Lower leg skin (tissue), 4 donors: ENCODE measurements around the gene ANKRD52. TPM values are rescaled to one million over a fixed set of nuclear protein-coding genes. Genes with fewer than 3 reads are reported as not detected.
"Not testable (repeated sequence)": the region's sequence is repeated elsewhere in the genome, so short reads cannot be mapped to it uniquely, and the experiment has no call there.

ENCODE experiments used
- DNase-seq, 2 donors: peaks; one replicate each; pipeline ENCODE4 v3.0.0-alpha.2; 2019; ENCODE audit warnings: low spot score in 2 of 2
- H3K4me3 ChIP-seq: fragments of 200-600 bp; sonication (generic); 2 replicates; pipeline ENCODE4 v1.5.1; 2017; ENCODE audit warnings: mild to moderate bottlenecking, low read depth; ENCODE audit not compliant: poor library complexity, severe bottlenecking
- CTCF ChIP-seq, 3 donors: fragments of 450-650 bp; IDR thresholded peaks; one replicate each; pipeline ENCODE4 v1.5.1; 2016; ENCODE audit warnings: antibody characterized with exemption in 3 of 3, mild to moderate bottlenecking in 3 of 3, moderate library complexity in 2 of 3
- POLR2A ChIP-seq, 2 donors: fragments of 450-650 bp; IDR thresholded peaks; one replicate each; pipeline ENCODE4 v1.6.1; 2016 to 2017; ENCODE audit warnings: antibody characterized with exemption in 2 of 2, mild to moderate bottlenecking in 1 of 2, moderate library complexity in 1 of 2
- whole genome bisulfite sequencing, 2 donors: methylation state at CpG; one replicate each; pipeline ENCODE4 v1.1.5; 2018; 5-methylcytosine and 5-hydroxymethylcytosine counted together
- intact Hi-C: fragments of 100-400 bp; cut with DNase I; formaldehyde crosslinking; loops from one replicate; pipeline ENCODE4 v1.15.0; 2023; ENCODE audit warnings: low total_unique reads
- total RNA-seq, 4 donors: library from RNA; depleted of rRNA; stranded (reverse); fragments of >200 nt; gene quantifications; one replicate each; pipeline ENCODE4 v1.1.0, GENCODE V29; 2016

The ANKRD52 gene
- total RNA-seq, 4 donors from 2014 or later: 15.6 to 22.3 (median 18.7) TPM

GRCh38 chr12:56197921-56198635, 60.1 kb downstream of the ANKRD52 start:
- H3K4me3 ChIP-seq: no peak overlapping the region
- DNase-seq: no peak
- intact Hi-C loops: no loop called here
- 87% methylated on average over 9 of the region's 9 CpGs for WGBS, 2 donors
- TF ChIP-seq CTCF (IDR thresholded peaks at IDR 0.05): no peak
- no peak for TF ChIP-seq POLR2A (IDR thresholded peaks at IDR 0.05)

- 75 to 78% methylated on average over 11 of the region's 11 CpGs for WGBS, 2 donors
- DNase-seq, intact Hi-C loops, H3K4me3 ChIP-seq: not testable (repeated sequence)
Observed at GRCh38 chr12:56196818-56197550, 61.2 kb downstream of the ANKRD52 start.

- peak in 1 of 3 donors; percentile 12 for TF ChIP-seq CTCF (IDR thresholded peaks at IDR 0.05)
- TF ChIP-seq POLR2A (IDR thresholded peaks at IDR 0.05): no peak
- WGBS, 2 donors: 50 to 68% methylated on average over 1 of the region's 1 CpG
- intact Hi-C loops: loop anchor here (5.0 kb wide), 1 partner anchor 274 kb away; the partner anchor contains the start of gene SPRYD4
- DNase-seq: peak in 1 of 2 donors; percentile 81
- no peak overlapping the region for H3K4me3 ChIP-seq
Observed at GRCh38 chr12:56193025-56193578, 65.1 kb downstream of the ANKRD52 start.

- no peak for TF ChIP-seq CTCF (IDR thresholded peaks at IDR 0.05)
- TF ChIP-seq POLR2A (IDR thresholded peaks at IDR 0.05): no peak
- DNase-seq: no peak
- H3K4me3 ChIP-seq: no peak overlapping the region
- intact Hi-C loops: loop anchor here (5.0 kb wide), 1 partner anchor 275 kb away; the partner anchor contains the start of gene SPRYD4
Observed at GRCh38 chr12:56192582-56192981, 65.6 kb downstream of the ANKRD52 start.

DNA sequence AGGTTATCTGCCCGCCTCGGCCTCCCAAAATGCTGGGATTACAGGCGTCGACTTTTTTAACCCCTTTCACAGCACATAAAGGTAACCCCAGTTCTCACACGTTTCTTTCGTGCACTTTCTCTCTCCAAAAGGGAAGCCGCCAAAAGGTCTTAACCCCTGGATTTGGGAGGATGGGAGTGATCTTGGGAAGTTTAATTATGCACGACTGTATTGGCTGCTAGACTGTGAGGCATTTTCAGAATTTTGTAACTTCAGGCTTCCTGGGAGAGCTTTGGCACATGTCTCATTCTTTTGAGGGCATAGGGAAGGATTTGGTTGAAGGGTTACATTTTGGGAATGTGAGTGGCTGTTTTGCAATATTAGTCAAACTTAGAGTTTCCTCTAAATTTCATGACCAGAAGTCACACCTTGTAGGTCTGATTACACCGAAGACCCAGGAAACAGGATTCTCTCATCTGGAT, 67.5 kb downstream of the ANKRD52 start:
- H3K4me3 ChIP-seq: peak overlapping the region; percentile 85
- 24 to 28% methylated on average over 9 of the region's 9 CpGs for WGBS, 2 donors
- intact Hi-C loops: loop anchor here (5.0 kb wide), 1 partner anchor 277 kb away; the partner anchor contains the start of gene SPRYD4
- DNase-seq: no peak
- TF ChIP-seq CTCF (IDR thresholded peaks at IDR 0.05): no peak
- TF ChIP-seq POLR2A (IDR thresholded peaks at IDR 0.05): no peak
